ENCODE results near the gene TULP1. TPM values are rescaled to one million over a fixed set of nuclear protein-coding genes. Genes with fewer than 3 reads are reported as not detected.

TULP1 gene
- total RNA-seq = under 1 TPM in 1 of 2 donors, not detected in 1; 0.27 TPM

- Histone ChIP-seq H3K9me3 (no peaks in the 10 kb centered on the region), H3K4me1 (replicated peaks) (no peaks in the 10 kb centered on the region), H3K4me3 (peak within 1 kb of the TSS; percentile 4 to 12), H3K27me3 (replicated peaks; ENCODE audit: insufficient read depth) (no peaks in the 10 kb centered on the region), H3K27ac (no peak within 1 kb of the TSS), H3K36me3 (no peaks in the 10 kb centered on the region)
- DNase-seq (ENCODE audit: low spot score) = no peak
- WGBS = 85% methylated on average over 10 of the region's 10 CpGs
- intact Hi-C loops (cut with DNase I) = no loop called here
- TF ChIP-seq POLR2A (IDR thresholded peaks at IDR 0.05) (no peak), CTCF (IDR thresholded peaks at IDR 0.05) (no peak), POLR2AphosphoS5 (IDR thresholded peaks at IDR 0.05) (no peak)
Measured at GRCh38 chr6:35512740-35513139, at the start of gene TULP1. TULP1 (minus strand) TSS chr6:35512896; CDS start chr6:35512858, 38 bp downstream.

DNA sequence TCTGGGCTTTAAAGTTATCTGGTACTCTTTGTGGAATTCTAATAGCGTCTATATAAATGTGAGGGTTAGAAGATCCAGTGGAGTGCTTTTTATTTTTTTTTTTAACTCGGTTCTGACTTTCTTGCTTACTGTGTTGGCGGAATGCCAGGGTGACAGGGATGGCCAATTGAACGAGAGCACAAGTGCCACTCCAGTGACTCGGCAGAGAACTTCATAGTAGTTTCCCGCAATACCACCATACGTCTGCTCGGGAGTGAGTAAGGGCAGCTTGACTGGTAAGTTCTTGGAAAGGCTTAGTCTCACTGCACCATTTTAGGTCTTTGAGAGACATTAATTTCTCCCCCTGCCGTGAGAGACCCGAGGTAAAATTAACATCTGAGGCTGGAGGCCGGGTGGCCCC, 49.4 kb upstream of the TULP1 start:
- Histone ChIP-seq H3K4me1 (replicated peaks) (no peaks in the 10 kb centered on the region), H3K27ac (no peak overlapping the region), H3K9me3 (no peaks in the 10 kb centered on the region), H3K27me3 (replicated peaks; ENCODE audit: insufficient read depth) (no peaks in the 10 kb centered on the region), H3K4me3 (no peak overlapping the region), H3K36me3 (no peaks in the 10 kb centered on the region)
- DNase-seq (ENCODE audit: low spot score) = no peak
- intact Hi-C loops (cut with DNase I) = no loop called here
- 64% methylated on average over 11 of the region's 11 CpGs for WGBS
- TF ChIP-seq POLR2AphosphoS5 (IDR thresholded peaks at IDR 0.05) (no peak), CTCF (IDR thresholded peaks at IDR 0.05) (no peak), POLR2A (IDR thresholded peaks at IDR 0.05) (no peak)

- Histone ChIP-seq H3K4me1 (replicated peaks) (no peaks in the 10 kb centered on the region), H3K27me3 (replicated peaks; ENCODE audit: insufficient read depth) (no peaks in the 10 kb centered on the region), H3K27ac (no peak overlapping the region), H3K36me3 (no peaks in the 10 kb centered on the region), H3K9me3 (no peaks in the 10 kb centered on the region), H3K4me3 (no peak overlapping the region)
- TF ChIP-seq POLR2A (IDR thresholded peaks at IDR 0.05) (no peak), POLR2AphosphoS5 (IDR thresholded peaks at IDR 0.05) (no peak), CTCF (IDR thresholded peaks at IDR 0.05) (no peak)
- 85% methylated on average over 5 of the region's 5 CpGs for WGBS
- intact Hi-C loops (cut with DNase I) = no loop called here
- no peak for DNase-seq (ENCODE audit: low spot score)
Measured at GRCh38 chr6:35561113-35561512, 48.4 kb upstream of the TULP1 start.

GRCh38 chr6:35558571-35558970, 45.9 kb upstream of the TULP1 start:
- no peak for DNase-seq (ENCODE audit: low spot score)
- intact Hi-C loops (cut with DNase I) = no loop called here
- 86% methylated on average over 12 of the region's 12 CpGs for WGBS
- no peaks in the 10 kb centered on the region for H3K36me3 ChIP-seq
- no peaks in the 10 kb centered on the region for H3K4me1 ChIP-seq (replicated peaks)
- TF ChIP-seq CTCF (IDR thresholded peaks at IDR 0.05) = no peak
- TF ChIP-seq POLR2AphosphoS5 (IDR thresholded peaks at IDR 0.05) = no peak
- TF ChIP-seq POLR2A (IDR thresholded peaks at IDR 0.05) = no peak
- no peaks in the 10 kb centered on the region for H3K9me3 ChIP-seq
- no peaks in the 10 kb centered on the region for H3K27me3 ChIP-seq (replicated peaks; ENCODE audit: insufficient read depth)
- no peak overlapping the region for H3K4me3 ChIP-seq
- H3K27ac ChIP-seq = no peak overlapping the region

- Histone ChIP-seq H3K36me3 (no peaks in the 10 kb centered on the region), H3K9me3 (no peaks in the 10 kb centered on the region), H3K4me3 (no peak overlapping the region), H3K27me3 (replicated peaks; ENCODE audit: insufficient read depth) (no peaks in the 10 kb centered on the region), H3K27ac (no peak overlapping the region), H3K4me1 (replicated peaks) (no peaks in the 10 kb centered on the region)
- WGBS = 88% methylated on average over 5 of the region's 6 CpGs
- no peak for DNase-seq (ENCODE audit: low spot score)
- TF ChIP-seq POLR2A (IDR thresholded peaks at IDR 0.05) = no peak
- no peak for TF ChIP-seq CTCF (IDR thresholded peaks at IDR 0.05)
- TF ChIP-seq POLR2AphosphoS5 (IDR thresholded peaks at IDR 0.05) = no peak
- intact Hi-C loops (cut with DNase I) = no loop called here
Measured at GRCh38 chr6:35557239-35557638, 44.5 kb upstream of the TULP1 start.
